DND-41 (cell line): Measurements from ENCODE around the gene OR8A1.

Experiments used
- EZH2 ChIP-seq: IDR thresholded peaks from 3 replicates; pipeline ENCODE4 v1.6.1; 2012; ENCODE audit warnings: borderline replicate concordance, low read depth, mild to moderate bottlenecking, moderate library complexity, low read length, inconsistent platforms; ENCODE audit not compliant: severe bottlenecking
- TF ChIP-seq, protein P1 (sequence below): IDR thresholded peaks from 2 replicates; pipeline ENCODE4 v1.5.1; 2012; ENCODE audit warnings: borderline replicate concordance, low read length, moderate library complexity, mild to moderate bottlenecking; ENCODE audit not compliant: poor library complexity, severe bottlenecking; ENCODE audit errors: extremely low read depth

GRCh38 chr11:124582565-124582964, 12.8 kb downstream of the OR8A1 start:
- TF ChIP-seq EZH2: no peak
- TF ChIP-seq, protein P1, sequence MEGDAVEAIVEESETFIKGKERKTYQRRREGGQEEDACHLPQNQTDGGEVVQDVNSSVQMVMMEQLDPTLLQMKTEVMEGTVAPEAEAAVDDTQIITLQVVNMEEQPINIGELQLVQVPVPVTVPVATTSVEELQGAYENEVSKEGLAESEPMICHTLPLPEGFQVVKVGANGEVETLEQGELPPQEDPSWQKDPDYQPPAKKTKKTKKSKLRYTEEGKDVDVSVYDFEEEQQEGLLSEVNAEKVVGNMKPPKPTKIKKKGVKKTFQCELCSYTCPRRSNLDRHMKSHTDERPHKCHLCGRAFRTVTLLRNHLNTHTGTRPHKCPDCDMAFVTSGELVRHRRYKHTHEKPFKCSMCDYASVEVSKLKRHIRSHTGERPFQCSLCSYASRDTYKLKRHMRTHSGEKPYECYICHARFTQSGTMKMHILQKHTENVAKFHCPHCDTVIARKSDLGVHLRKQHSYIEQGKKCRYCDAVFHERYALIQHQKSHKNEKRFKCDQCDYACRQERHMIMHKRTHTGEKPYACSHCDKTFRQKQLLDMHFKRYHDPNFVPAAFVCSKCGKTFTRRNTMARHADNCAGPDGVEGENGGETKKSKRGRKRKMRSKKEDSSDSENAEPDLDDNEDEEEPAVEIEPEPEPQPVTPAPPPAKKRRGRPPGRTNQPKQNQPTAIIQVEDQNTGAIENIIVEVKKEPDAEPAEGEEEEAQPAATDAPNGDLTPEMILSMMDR: no peak
